ENCODE data around the gene FRY.

DNA sequence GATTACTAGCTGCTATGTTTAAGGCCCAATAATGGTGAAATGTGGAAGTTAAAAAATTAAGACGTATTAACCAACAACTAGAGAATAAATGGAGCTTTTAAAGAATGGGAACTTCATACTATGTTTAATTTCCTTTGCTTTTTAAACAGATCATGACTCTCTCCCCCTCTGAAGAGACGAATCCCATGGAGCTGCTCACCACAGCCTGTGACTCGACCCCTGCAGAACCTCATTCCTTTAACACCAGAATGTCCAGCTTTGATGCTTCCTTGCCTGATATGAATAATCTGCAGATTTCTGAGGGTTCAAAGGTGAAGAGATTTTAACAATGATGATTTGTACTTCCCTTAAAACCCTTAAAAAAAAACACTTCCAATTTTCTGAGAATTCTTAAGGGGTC is 230.6 kb downstream of the FRY start:
- no peak for TF ChIP-seq POLR2A (IDR thresholded peaks at IDR 0.05; ENCODE audit: low read depth, low read length)
- TF ChIP-seq POLR2AphosphoS5 (IDR thresholded peaks at IDR 0.05; ENCODE audit: low read depth, low read length), result no peak
- TF ChIP-seq TAF1 (IDR thresholded peaks at IDR 0.05; ENCODE audit: low read depth, low read length), result no peak
- no peak for TF ChIP-seq PAX5 (IDR thresholded peaks at IDR 0.05; ENCODE audit: insufficient read depth, low read length, severe bottlenecking)

Measured in GM12891 (cell line).